Activated T-helper 2 cell treated with anti-CD3 and anti-CD28 coated beads, Interferon-gamma antibody, Interleukin-2, Interleukin-4, amounts not matched to agents 10 μg/mL and 5 μg/mL and 100 μg/mL, durations not matched to agents 14 hours and 24 hours and 36 hours (primary cell): ENCODE measurements around the gene B3GNT5. TPM values are rescaled to one million over a fixed set of nuclear protein-coding genes. Genes with fewer than 3 reads are reported as not detected.

Experiments used
- DNase-seq: peaks from one replicate; pipeline ENCODE4 v3.0.0; 2021; ENCODE audit warnings: low spot score
- H3K27ac Mint-ChIP-seq: one replicate; pipeline ENCODE4 v1.8.0; 2021; ENCODE audit warnings: mixed read lengths
- H3K27me3 Mint-ChIP-seq: one replicate; pipeline ENCODE4 v1.8.0; 2021; ENCODE audit warnings: low read depth, mixed read lengths
- H3K36me3 Mint-ChIP-seq: one replicate; pipeline ENCODE4 v1.8.0; 2021; ENCODE audit warnings: low read depth, mixed read lengths
- H3K4me1 Mint-ChIP-seq: one replicate; pipeline ENCODE4 v1.8.0; 2021; ENCODE audit warnings: low read depth, mixed read lengths
- H3K4me3 Mint-ChIP-seq: one replicate; pipeline ENCODE4 v1.8.0; 2021; ENCODE audit warnings: low read depth, mild to moderate bottlenecking, moderate library complexity, mixed read lengths
- H3K9me3 Mint-ChIP-seq: one replicate; pipeline ENCODE4 v1.8.0; 2021; ENCODE audit warnings: mixed read lengths
- intact Hi-C: fragments of 100-400 bp; cut with micrococcal nuclease; formaldehyde crosslinking; loops from one replicate; pipeline ENCODE4 v1.15.1; 2023
- total RNA-seq: library from RNA; stranded (reverse); gene quantifications from 2 replicates; pipeline ENCODE4 v1.2.3, GENCODE V29; 2022

B3GNT5 gene
- total RNA-seq, 1 donor from 2014 or later, result 41.0 TPM

DNA sequence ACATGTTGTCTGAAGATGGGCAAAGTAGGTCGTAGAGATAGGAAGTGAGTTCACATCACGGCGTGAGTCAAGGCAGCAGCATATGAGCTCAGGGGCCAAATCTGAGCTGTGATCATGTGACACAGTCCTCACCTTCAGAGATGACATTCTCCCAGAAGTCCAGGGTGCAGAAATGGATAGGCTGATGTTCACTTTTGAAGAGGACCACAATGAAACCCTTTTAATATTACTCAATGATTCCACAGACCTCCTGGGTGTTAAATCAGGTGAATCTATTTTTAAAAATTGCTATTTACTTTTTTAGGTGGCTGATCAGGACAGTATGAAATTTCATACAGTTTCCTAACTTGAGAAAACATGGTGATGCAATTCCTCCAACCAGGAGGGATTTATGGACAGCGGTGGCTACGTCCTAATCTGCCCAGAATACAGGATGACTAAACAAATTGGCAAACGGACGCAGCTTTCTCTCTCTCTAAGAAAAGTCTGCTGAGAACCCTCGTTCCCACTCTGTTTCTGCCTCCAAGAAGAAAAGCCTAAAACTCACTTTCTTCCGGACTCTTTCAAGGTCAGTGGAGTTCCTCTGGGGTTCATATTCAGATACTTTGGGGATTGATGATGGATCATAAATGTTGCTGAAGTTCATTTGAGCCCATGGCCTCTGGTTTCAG lies 34.4 kb downstream of the B3GNT5 start:
- Mint-ChIP-seq H3K9me3 (no peaks in the 10 kb centered on the region), H3K27me3 (no peaks in the 10 kb centered on the region), H3K27ac (peak overlapping the region; percentile 95), H3K4me3 (no peak overlapping the region), H3K36me3 (peaks cover 9% of the 10 kb centered on the region), H3K4me1 (peaks cover 35% of the 10 kb centered on the region)
- no peak for DNase-seq
- intact Hi-C loops, result loop anchor here (2.0 kb wide), 2 partner anchors 89 to 267 kb away; partner anchors contain the start of gene KLHL6

GRCh38 chr3:183288117-183288516 lies 35.1 kb downstream of the B3GNT5 start:
- H3K27me3 Mint-ChIP-seq, result no peaks in the 10 kb centered on the region
- no peak overlapping the region for H3K4me3 Mint-ChIP-seq
- no peak overlapping the region for H3K27ac Mint-ChIP-seq
- intact Hi-C loops, result no loop called here
- DNase-seq, result no peak
- no peaks in the 10 kb centered on the region for H3K9me3 Mint-ChIP-seq
- H3K4me1 Mint-ChIP-seq, result peaks cover 35% of the 10 kb centered on the region
- H3K36me3 Mint-ChIP-seq, result peaks cover 9% of the 10 kb centered on the region

GRCh38 chr3:183290216-183290615 lies 37.2 kb downstream of the B3GNT5 start:
- no peak for DNase-seq
- intact Hi-C loops, result no loop called here
- Mint-ChIP-seq H3K27ac (no peak overlapping the region), H3K4me1 (peaks cover 23% of the 10 kb centered on the region), H3K36me3 (peaks cover 13% of the 10 kb centered on the region), H3K9me3 (no peaks in the 10 kb centered on the region), H3K4me3 (no peak overlapping the region), H3K27me3 (no peaks in the 10 kb centered on the region)

DNA sequence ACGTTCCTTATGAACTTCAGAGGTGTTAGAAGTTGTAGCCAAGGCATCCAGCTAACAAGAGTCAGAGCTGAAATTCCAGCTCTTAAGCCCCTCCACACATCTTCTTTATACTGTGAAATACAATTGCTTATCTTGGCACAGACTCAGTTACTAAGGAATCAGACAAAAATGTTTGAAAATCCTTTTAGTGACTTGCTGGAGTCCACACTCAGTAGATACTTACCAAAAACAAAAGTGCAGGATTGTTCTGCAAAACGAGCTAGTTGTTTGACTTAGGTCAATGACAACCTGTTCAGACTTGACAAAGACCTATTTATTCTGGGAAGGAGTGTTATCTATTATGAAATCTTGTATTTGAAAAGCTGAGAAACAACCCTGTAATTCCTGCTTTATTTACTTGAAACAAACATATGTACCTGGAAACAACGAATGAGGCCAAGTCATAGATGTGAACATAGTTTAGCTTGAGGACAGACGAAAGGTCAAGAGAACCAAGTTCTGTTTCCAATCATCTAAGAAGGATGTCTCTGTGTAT lies 38.5 kb downstream of the B3GNT5 start:
- intact Hi-C loops, result no loop called here
- Mint-ChIP-seq H3K36me3 (peaks cover 15% of the 10 kb centered on the region), H3K4me3 (no peak overlapping the region), H3K27me3 (no peaks in the 10 kb centered on the region), H3K27ac (no peak overlapping the region), H3K4me1 (peaks cover 10% of the 10 kb centered on the region), H3K9me3 (no peaks in the 10 kb centered on the region)
- no peak for DNase-seq

DNA sequence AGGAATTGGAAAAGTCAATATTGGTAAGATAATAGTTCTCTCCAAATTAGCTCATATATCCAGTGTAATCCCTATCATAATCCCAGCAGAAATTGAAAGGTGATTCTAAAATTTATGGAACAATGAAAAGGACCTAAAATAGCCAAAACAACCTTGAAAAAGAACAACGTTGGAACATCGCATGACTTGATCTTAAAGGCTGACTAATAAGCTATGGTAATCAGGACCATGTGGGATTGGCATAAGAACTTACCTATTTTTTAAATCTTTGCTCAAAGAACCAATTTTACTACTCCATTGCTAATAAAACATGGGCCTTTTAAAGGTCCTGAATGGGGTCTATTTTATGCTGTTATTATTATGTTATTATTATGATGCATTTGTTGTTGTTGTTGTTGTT lies 40.9 kb downstream of the B3GNT5 start:
- DNase-seq, result no peak
- intact Hi-C loops, result no loop called here
- Mint-ChIP-seq H3K36me3 (peaks cover 15% of the 10 kb centered on the region), H3K27me3 (no peaks in the 10 kb centered on the region), H3K27ac (no peak overlapping the region), H3K9me3 (no peaks in the 10 kb centered on the region), H3K4me1 (peaks cover 2% of the 10 kb centered on the region), H3K4me3 (no peak overlapping the region)

DNA sequence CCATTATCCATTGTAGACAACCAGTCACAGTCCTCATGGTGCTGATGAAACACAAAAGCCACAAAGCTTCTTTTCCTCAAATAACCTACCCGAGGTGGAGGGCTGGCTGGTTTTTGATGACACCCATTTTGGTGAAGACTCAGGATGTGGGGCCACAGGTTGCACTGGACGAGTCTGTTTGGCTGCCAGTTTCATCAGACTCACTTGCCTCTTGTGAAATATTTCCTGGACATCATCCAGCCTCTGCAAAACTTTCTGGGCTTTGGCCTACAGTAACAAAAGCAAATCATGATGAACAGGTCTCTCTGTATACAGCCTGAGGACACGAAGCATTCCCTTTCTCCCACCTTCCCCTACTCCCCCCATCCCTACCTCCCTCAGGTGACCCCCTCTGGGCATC lies 42.2 kb downstream of the B3GNT5 start:
- H3K27ac Mint-ChIP-seq, result no peak overlapping the region
- no peaks in the 10 kb centered on the region for H3K27me3 Mint-ChIP-seq
- no peak for DNase-seq
- H3K4me3 Mint-ChIP-seq, result no peak overlapping the region
- peaks cover 15% of the 10 kb centered on the region for H3K36me3 Mint-ChIP-seq
- no peaks in the 10 kb centered on the region for H3K4me1 Mint-ChIP-seq
- intact Hi-C loops, result no loop called here
- H3K9me3 Mint-ChIP-seq, result no peaks in the 10 kb centered on the region

DNA sequence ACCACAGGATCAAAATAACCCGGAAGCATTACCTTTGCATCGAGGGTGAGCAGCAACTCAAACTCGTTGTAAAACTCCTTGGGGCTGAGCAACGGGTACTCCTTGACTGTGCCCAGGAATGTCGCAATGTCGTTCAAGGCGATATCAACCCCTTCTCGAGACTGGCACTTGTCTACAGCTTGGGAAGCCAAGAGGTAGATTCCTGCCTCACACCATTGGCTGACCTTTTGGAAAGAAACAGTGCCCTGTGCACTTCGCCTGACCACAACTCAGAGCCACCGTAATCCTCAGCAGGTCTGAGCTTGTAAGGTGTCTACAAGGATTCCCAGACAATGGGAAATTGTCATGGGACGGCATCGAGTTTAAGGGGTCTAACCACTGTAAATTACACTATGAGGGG lies 43.9 kb downstream of the B3GNT5 start:
- peaks cover 2% of the 10 kb centered on the region for H3K4me1 Mint-ChIP-seq
- intact Hi-C loops, result no loop called here
- no peak overlapping the region for H3K27ac Mint-ChIP-seq
- peaks cover 9% of the 10 kb centered on the region for H3K36me3 Mint-ChIP-seq
- DNase-seq, result no peak
- no peak overlapping the region for H3K4me3 Mint-ChIP-seq
- no peaks in the 10 kb centered on the region for H3K27me3 Mint-ChIP-seq
- H3K9me3 Mint-ChIP-seq, result no peaks in the 10 kb centered on the region

DNA sequence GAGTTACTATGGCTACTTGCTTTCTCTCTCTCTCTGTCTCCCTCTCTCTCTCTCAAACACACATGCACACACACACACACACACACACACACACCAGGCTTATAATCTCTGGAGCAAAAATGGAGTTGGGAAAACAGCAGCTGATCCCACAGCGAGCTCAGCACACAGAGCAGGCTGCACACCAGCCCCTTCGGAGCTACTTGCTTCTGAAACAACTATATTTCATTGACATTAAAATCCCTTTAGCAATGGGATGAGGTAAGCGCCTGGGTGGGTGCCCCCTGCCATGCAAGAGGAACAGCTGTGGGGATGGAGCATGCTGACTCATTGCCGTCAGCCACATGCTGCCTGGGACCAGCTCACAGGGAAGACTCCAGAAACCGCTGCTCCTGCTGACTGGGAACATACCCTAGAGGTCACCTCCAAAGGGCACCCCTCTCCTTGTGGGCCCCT lies 45.7 kb downstream of the B3GNT5 start:
- intact Hi-C loops, result no loop called here
- DNase-seq, result no peak
- H3K36me3 Mint-ChIP-seq, result peaks cover 9% of the 10 kb centered on the region

DNA sequence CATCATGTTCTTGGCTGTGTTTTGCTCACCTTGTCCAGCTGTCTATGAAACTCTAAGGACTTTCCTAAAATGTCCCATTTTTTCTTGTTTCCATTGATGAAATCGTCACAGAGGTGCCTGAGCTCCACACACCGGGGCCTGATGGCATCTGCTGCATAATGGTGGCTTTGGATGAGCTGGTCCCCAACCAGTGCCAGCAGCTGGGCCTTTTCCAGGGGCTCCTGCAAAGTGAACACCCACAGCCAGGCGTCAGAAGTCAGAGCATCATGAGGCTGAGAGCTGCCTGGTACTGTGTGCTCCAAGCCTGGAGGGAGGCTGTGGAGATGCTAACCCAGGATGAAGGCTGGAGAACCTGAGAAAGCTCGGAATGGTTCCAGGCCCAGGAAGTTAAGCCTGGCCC lies 46.9 kb downstream of the B3GNT5 start:
- intact Hi-C loops, result no loop called here
- H3K4me1 Mint-ChIP-seq, result peaks cover 8% of the 10 kb centered on the region
- peaks cover 7% of the 10 kb centered on the region for H3K36me3 Mint-ChIP-seq
- no peak overlapping the region for H3K27ac Mint-ChIP-seq
- H3K4me3 Mint-ChIP-seq, result no peak overlapping the region
- no peak for DNase-seq
- H3K27me3 Mint-ChIP-seq, result no peaks in the 10 kb centered on the region
- H3K9me3 Mint-ChIP-seq, result no peaks in the 10 kb centered on the region

More for the DNA sequence above, 45.7 kb downstream of the B3GNT5 start:
- Mint-ChIP-seq H3K4me1 (peaks cover 8% of the 10 kb centered on the region), H3K27me3 (no peaks in the 10 kb centered on the region), H3K9me3 (no peaks in the 10 kb centered on the region), H3K27ac (no peak overlapping the region), H3K4me3 (no peak overlapping the region)

DNA sequence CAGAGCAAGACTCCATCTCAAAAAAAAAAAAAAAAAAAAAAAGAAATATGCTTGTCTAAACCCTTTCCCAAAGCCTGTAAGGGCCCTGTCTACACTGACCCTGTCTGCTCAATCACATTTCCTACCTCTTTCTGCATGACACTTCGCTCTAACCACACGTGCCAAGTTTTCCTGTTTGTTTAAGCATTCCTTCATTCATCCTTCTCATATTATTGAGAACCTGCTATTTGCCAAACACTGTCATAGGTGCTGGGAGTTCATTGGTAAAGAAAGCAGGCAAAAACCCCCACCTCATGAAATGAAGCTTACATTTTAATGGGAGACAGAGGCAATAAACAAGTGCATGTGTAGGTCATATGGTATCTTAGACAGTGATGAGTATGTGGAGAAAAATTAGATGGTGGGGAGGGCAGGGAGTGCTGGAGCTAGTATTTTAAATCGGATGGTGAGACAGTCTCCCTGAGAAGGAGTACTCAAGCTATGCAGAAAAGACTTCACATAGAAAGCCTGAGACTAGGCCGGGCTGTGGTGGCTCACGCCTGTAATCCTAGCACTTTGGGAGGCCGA lies 48.0 kb downstream of the B3GNT5 start:
- H3K4me1 Mint-ChIP-seq, result peaks cover 9% of the 10 kb centered on the region
- H3K27me3 Mint-ChIP-seq, result no peaks in the 10 kb centered on the region
- H3K4me3 Mint-ChIP-seq, result no peak overlapping the region
- no peaks in the 10 kb centered on the region for H3K9me3 Mint-ChIP-seq
- no peak overlapping the region for H3K27ac Mint-ChIP-seq
- intact Hi-C loops, result no loop called here
- no peak for DNase-seq
- H3K36me3 Mint-ChIP-seq, result peaks cover 4% of the 10 kb centered on the region

DNA sequence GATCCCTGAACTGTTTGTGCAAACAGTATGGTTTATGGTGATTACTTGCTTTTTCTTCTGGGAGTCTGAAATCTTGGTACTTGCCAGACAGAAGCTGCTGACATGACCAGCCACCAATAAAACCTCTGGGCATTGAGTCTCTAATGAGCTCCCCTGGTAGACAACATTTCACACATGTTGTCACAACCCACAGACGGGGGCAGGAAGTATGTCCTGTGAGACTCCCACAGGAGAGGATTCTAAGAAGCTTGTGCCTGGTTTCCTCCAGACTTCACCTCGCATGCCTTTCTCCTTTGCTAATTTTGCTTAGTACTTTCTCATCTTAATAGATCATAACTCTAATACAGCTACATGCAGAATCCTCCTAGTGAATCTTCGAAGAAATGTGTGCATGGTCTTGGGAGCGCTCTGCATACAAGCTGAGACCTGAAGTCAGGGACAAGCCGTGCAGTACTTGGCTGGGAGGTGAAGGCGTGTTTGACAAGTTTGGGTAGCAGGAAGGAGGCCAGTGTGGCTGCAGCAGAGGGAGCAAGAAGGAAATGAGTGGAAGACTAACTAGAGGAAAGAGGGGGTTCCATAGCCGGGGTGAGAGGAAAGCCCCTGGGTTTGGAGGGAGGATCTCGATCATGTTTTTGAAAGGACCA lies 49.0 kb downstream of the B3GNT5 start:
- no peaks in the 10 kb centered on the region for H3K27me3 Mint-ChIP-seq
- H3K4me3 Mint-ChIP-seq, result no peak overlapping the region
- H3K9me3 Mint-ChIP-seq, result no peaks in the 10 kb centered on the region
- intact Hi-C loops, result no loop called here
- H3K27ac Mint-ChIP-seq, result no peak overlapping the region
- peaks cover 19% of the 10 kb centered on the region for H3K4me1 Mint-ChIP-seq
- H3K36me3 Mint-ChIP-seq, result no peaks in the 10 kb centered on the region
- DNase-seq, result no peak

DNA sequence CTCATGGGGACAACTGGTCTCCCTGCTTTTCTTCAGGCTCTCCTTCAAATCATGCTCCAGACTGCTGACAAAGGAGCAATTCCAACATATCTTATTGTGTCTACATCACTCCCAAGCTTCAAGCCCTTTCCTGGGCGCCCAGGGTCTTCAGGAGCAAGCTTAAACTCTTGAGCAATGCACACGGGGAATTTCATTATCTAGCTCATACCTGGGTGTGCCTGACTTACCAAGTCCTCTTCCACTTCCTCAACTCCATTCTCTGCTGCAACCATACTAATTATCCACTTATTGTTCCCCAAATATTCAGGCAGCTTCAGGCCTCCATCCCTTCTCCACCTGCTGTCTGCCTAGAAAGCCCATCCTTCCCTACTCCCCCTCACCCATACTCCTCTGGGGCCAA lies 50.6 kb downstream of the B3GNT5 start:
- Mint-ChIP-seq H3K36me3 (peaks cover 5% of the 10 kb centered on the region), H3K27me3 (no peaks in the 10 kb centered on the region), H3K9me3 (no peaks in the 10 kb centered on the region), H3K27ac (no peak overlapping the region), H3K4me1 (peaks cover 31% of the 10 kb centered on the region), H3K4me3 (no peak overlapping the region)
- intact Hi-C loops, result no loop called here
- no peak for DNase-seq
